Measurements from ENCODE around the gene TPT1.

TPT1 gene

GRCh38 chr13:45339867-45340266 is 1.1 kb downstream of the TPT1 start:
- peak overlapping the region; percentile 91 for H3K4me3 ChIP-seq (ENCODE audit: low read length)
- no peaks in the 10 kb centered on the region for H3K27me3 ChIP-seq (ENCODE audit: control insufficient read depth, insufficient read depth, low read length)
- H3K27ac ChIP-seq (ENCODE audit: low read depth, low read length), result peak overlapping the region; percentile 99
- H3K4me1 ChIP-seq (ENCODE audit: control insufficient read depth, insufficient read depth, low read length), result peaks cover 16% of the 10 kb centered on the region
- peaks cover 30% of the 10 kb centered on the region for H3K36me3 ChIP-seq (ENCODE audit: control insufficient read depth, insufficient read depth, low read length)
- peak overlapping the region; percentile 5 for H3K9ac ChIP-seq (ENCODE audit: low read length)

- Histone ChIP-seq H3K36me3 (ENCODE audit: control insufficient read depth, insufficient read depth, low read length) (peaks cover 28% of the 10 kb centered on the region), H3K27me3 (ENCODE audit: control insufficient read depth, insufficient read depth, low read length) (no peaks in the 10 kb centered on the region), H3K9ac (ENCODE audit: low read length) (no peak overlapping the region), H3K27ac (ENCODE audit: low read depth, low read length) (peak overlapping the region; percentile 99), H3K4me1 (ENCODE audit: control insufficient read depth, insufficient read depth, low read length) (peaks cover 16% of the 10 kb centered on the region), H3K4me3 (ENCODE audit: low read length) (peak overlapping the region; percentile 91)
Measured at GRCh38 chr13:45339399-45339798, 1.6 kb downstream of the TPT1 start.

- H3K27ac ChIP-seq (ENCODE audit: low read depth, low read length), result no peak overlapping the region
- peaks cover 28% of the 10 kb centered on the region for H3K36me3 ChIP-seq (ENCODE audit: control insufficient read depth, insufficient read depth, low read length)
- peaks cover 16% of the 10 kb centered on the region for H3K4me1 ChIP-seq (ENCODE audit: control insufficient read depth, insufficient read depth, low read length)
- H3K4me3 ChIP-seq (ENCODE audit: low read length), result no peak overlapping the region
- no peaks in the 10 kb centered on the region for H3K27me3 ChIP-seq (ENCODE audit: control insufficient read depth, insufficient read depth, low read length)
- H3K9ac ChIP-seq (ENCODE audit: low read length), result no peak overlapping the region
Measured at GRCh38 chr13:45337803-45338202, 3.2 kb downstream of the TPT1 start.

- Histone ChIP-seq H3K27ac (ENCODE audit: low read depth, low read length) (no peak overlapping the region), H3K4me3 (ENCODE audit: low read length) (no peak overlapping the region), H3K9ac (ENCODE audit: low read length) (no peak overlapping the region), H3K4me1 (ENCODE audit: control insufficient read depth, insufficient read depth, low read length) (peaks cover 16% of the 10 kb centered on the region), H3K27me3 (ENCODE audit: control insufficient read depth, insufficient read depth, low read length) (no peaks in the 10 kb centered on the region), H3K36me3 (ENCODE audit: control insufficient read depth, insufficient read depth, low read length) (peaks cover 28% of the 10 kb centered on the region)
Measured at GRCh38 chr13:45337395-45337794, 3.6 kb downstream of the TPT1 start.

GRCh38 chr13:45336025-45336800 is 4.8 kb downstream of the TPT1 start:
- no peak overlapping the region for H3K4me3 ChIP-seq (ENCODE audit: low read length)
- no peak overlapping the region for H3K27ac ChIP-seq (ENCODE audit: low read depth, low read length)
- H3K36me3 ChIP-seq (ENCODE audit: control insufficient read depth, insufficient read depth, low read length), result peaks cover 28% of the 10 kb centered on the region
- H3K27me3 ChIP-seq (ENCODE audit: control insufficient read depth, insufficient read depth, low read length), result no peaks in the 10 kb centered on the region
- H3K4me1 ChIP-seq (ENCODE audit: control insufficient read depth, insufficient read depth, low read length), result peaks cover 16% of the 10 kb centered on the region
- no peak overlapping the region for H3K9ac ChIP-seq (ENCODE audit: low read length)

GRCh38 chr13:45335397-45336024 is 5.5 kb downstream of the TPT1 start:
- Histone ChIP-seq H3K27ac (ENCODE audit: low read depth, low read length) (no peak overlapping the region), H3K36me3 (ENCODE audit: control insufficient read depth, insufficient read depth, low read length) (peaks cover 28% of the 10 kb centered on the region), H3K4me1 (ENCODE audit: control insufficient read depth, insufficient read depth, low read length) (peaks cover 16% of the 10 kb centered on the region), H3K27me3 (ENCODE audit: control insufficient read depth, insufficient read depth, low read length) (no peaks in the 10 kb centered on the region), H3K9ac (ENCODE audit: low read length) (no peak overlapping the region), H3K4me3 (ENCODE audit: low read length) (no peak overlapping the region)

GRCh38 chr13:45333977-45334922 is 6.7 kb downstream of the TPT1 start:
- Histone ChIP-seq H3K27me3 (ENCODE audit: control insufficient read depth, insufficient read depth, low read length) (no peaks in the 10 kb centered on the region), H3K4me3 (ENCODE audit: low read length) (no peak overlapping the region), H3K9ac (ENCODE audit: low read length) (peak overlapping the region; percentile 8), H3K27ac (ENCODE audit: low read depth, low read length) (no peak overlapping the region), H3K4me1 (ENCODE audit: control insufficient read depth, insufficient read depth, low read length) (peaks cover 8% of the 10 kb centered on the region), H3K36me3 (ENCODE audit: control insufficient read depth, insufficient read depth, low read length) (peaks cover 25% of the 10 kb centered on the region)

- no peak overlapping the region for H3K9ac ChIP-seq (ENCODE audit: low read length)
- no peak overlapping the region for H3K27ac ChIP-seq (ENCODE audit: low read depth, low read length)
- no peak overlapping the region for H3K4me3 ChIP-seq (ENCODE audit: low read length)
- peaks cover 21% of the 10 kb centered on the region for H3K36me3 ChIP-seq (ENCODE audit: control insufficient read depth, insufficient read depth, low read length)
- no peaks in the 10 kb centered on the region for H3K4me1 ChIP-seq (ENCODE audit: control insufficient read depth, insufficient read depth, low read length)
- no peaks in the 10 kb centered on the region for H3K27me3 ChIP-seq (ENCODE audit: control insufficient read depth, insufficient read depth, low read length)
Measured at GRCh38 chr13:45333251-45333976, 7.6 kb downstream of the TPT1 start.

GRCh38 chr13:45332831-45333219 is 8.2 kb downstream of the TPT1 start:
- Histone ChIP-seq H3K36me3 (ENCODE audit: control insufficient read depth, insufficient read depth, low read length) (peaks cover 18% of the 10 kb centered on the region), H3K27ac (ENCODE audit: low read depth, low read length) (no peak overlapping the region), H3K4me3 (ENCODE audit: low read length) (no peak overlapping the region), H3K9ac (ENCODE audit: low read length) (no peak overlapping the region), H3K4me1 (ENCODE audit: control insufficient read depth, insufficient read depth, low read length) (no peaks in the 10 kb centered on the region), H3K27me3 (ENCODE audit: control insufficient read depth, insufficient read depth, low read length) (no peaks in the 10 kb centered on the region)

GRCh38 chr13:45332036-45332830 is 8.8 kb downstream of the TPT1 start:
- Histone ChIP-seq H3K9ac (ENCODE audit: low read length) (no peak overlapping the region), H3K4me3 (ENCODE audit: low read length) (no peak overlapping the region), H3K27ac (ENCODE audit: low read depth, low read length) (no peak overlapping the region), H3K36me3 (ENCODE audit: control insufficient read depth, insufficient read depth, low read length) (peaks cover 13% of the 10 kb centered on the region), H3K4me1 (ENCODE audit: control insufficient read depth, insufficient read depth, low read length) (no peaks in the 10 kb centered on the region), H3K27me3 (ENCODE audit: control insufficient read depth, insufficient read depth, low read length) (no peaks in the 10 kb centered on the region)

- no peak overlapping the region for H3K27ac ChIP-seq (ENCODE audit: low read depth, low read length)
Measured at GRCh38 chr13:45331692-45332035, 9.3 kb downstream of the TPT1 start.

More at GRCh38 chr13:45331692-45332035, 9.3 kb downstream of the TPT1 start:
- Histone ChIP-seq H3K36me3 (ENCODE audit: control insufficient read depth, insufficient read depth, low read length) (peaks cover 11% of the 10 kb centered on the region), H3K4me3 (ENCODE audit: low read length) (no peak overlapping the region), H3K27me3 (ENCODE audit: control insufficient read depth, insufficient read depth, low read length) (no peaks in the 10 kb centered on the region), H3K9ac (ENCODE audit: low read length) (no peak overlapping the region), H3K4me1 (ENCODE audit: control insufficient read depth, insufficient read depth, low read length) (no peaks in the 10 kb centered on the region)
